Measurements from ENCODE around the gene CEACAM16. TPM values are rescaled to one million over a fixed set of nuclear protein-coding genes. Genes with fewer than 3 reads are reported as not detected.
A peak's percentile ranks its signal among the peaks of the same experiment; 100 is the strongest.

Gene CEACAM16
- total RNA-seq, 1 donor from 2014 or later, result not detected

GRCh38 chr19:44732235-44733014, 33.5 kb downstream of the CEACAM16 start:
- Mint-ChIP-seq H3K27me3 (peaks cover 9% of the 10 kb centered on the region), H3K9me3 (no peaks in the 10 kb centered on the region), H3K36me3 (ENCODE audit: low read depth) (no peaks in the 10 kb centered on the region), H3K4me3 (no peak overlapping the region), H3K27ac (no peak overlapping the region), H3K4me1 (peaks cover 18% of the 10 kb centered on the region)
- no peak for DNase-seq
- intact Hi-C loops (cut with micrococcal nuclease), result no loop called here

DNA sequence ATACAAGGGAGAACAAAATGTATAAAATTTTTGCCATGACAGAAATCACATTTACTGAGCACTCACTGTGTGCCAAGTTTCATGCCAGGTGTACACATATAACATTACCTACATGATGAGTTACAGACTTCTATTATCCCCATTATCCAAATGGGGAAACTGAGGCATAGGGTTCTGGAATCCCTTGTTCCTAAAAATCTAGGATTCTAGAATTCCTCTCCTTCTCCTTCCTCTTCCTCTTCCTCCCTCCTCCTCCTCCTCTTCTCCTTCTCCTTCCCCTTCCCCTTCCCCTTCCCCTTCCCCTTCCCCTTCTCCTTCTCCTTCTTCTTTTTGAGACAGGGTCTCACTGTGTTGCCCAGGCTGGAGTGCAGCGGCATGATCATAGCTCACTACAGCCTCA, 35.4 kb downstream of the CEACAM16 start:
- Mint-ChIP-seq H3K27ac (no peak overlapping the region), H3K36me3 (ENCODE audit: low read depth) (no peaks in the 10 kb centered on the region), H3K27me3 (peaks cover 11% of the 10 kb centered on the region), H3K4me3 (no peak overlapping the region), H3K9me3 (no peaks in the 10 kb centered on the region), H3K4me1 (peaks cover 19% of the 10 kb centered on the region)
- intact Hi-C loops (cut with micrococcal nuclease), result no loop called here
- DNase-seq, result no peak

DNA sequence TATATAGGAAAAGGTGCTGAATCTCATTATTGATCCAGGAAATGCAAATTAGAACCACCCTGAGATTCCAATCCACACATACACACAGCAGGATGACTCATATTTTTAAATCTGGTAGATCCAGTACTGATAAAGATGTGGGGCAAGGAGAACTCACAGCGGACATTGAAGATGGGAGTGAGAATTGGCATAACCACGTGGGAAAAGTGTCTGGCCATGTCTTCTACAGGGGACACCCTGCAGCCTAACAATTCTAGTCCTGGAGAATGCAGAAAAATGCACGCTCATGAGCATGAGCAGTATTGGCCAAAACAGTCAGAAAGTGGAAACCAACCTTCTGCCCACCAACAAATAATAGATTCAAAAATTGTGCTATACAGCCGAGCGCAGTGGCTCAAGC, 36.1 kb downstream of the CEACAM16 start:
- H3K27ac Mint-ChIP-seq, result no peak overlapping the region
- intact Hi-C loops (cut with micrococcal nuclease), result no loop called here
- no peaks in the 10 kb centered on the region for H3K9me3 Mint-ChIP-seq
- DNase-seq, result no peak
- H3K4me1 Mint-ChIP-seq, result peaks cover 19% of the 10 kb centered on the region
- no peaks in the 10 kb centered on the region for H3K36me3 Mint-ChIP-seq (ENCODE audit: low read depth)
- H3K4me3 Mint-ChIP-seq, result no peak overlapping the region
- H3K27me3 Mint-ChIP-seq, result peaks cover 9% of the 10 kb centered on the region

DNA sequence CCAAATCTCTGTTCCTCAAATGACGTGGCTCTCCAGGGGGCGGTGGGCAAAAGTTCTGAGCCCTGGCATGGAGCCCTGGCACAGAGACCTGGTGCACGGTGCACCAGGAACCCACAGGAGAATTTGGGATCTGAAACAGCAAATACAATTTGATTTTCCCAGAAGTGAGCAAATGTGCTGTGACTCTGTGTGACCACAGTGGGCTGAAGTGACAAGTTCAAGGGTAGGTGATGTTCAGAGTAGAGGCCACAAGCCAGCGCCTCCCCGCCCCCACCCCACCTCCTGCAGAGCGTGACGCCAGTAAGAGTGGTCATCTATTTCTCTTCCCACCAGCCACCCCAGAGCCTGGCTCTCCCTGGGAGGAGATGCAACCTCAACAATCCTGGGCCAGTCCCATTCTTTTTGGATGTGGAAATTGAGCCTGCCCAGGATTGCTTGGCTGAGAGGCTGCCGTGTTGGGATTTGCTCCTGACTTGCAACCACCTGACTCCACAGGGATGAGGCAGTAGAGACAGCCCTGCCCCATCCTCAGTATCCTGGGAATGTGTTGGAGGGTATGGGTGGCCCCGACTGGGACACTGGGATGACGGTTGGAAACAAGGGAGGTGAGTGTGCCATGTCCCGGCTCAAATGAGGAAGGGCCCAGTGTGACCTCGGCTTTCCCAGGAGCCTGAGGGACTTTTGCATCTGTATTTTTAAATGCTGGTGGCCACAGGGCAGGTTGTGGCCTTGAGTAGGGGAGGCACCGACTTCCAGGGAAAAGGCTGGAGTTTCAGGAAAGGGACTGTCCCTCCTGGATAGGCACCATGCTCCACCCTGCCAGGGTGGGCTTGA, 38.5 kb downstream of the CEACAM16 start:
- H3K36me3 Mint-ChIP-seq (ENCODE audit: low read depth), result no peaks in the 10 kb centered on the region
- H3K27me3 Mint-ChIP-seq, result peaks cover 9% of the 10 kb centered on the region
- H3K4me3 Mint-ChIP-seq, result no peak overlapping the region
- peaks cover 19% of the 10 kb centered on the region for H3K4me1 Mint-ChIP-seq
- DNase-seq, result peak; percentile 52
- intact Hi-C loops (cut with micrococcal nuclease), result no loop called here
- peak overlapping the region; percentile 25 for H3K27ac Mint-ChIP-seq
- H3K9me3 Mint-ChIP-seq, result no peaks in the 10 kb centered on the region

GRCh38 chr19:44738136-44738535, 39.2 kb downstream of the CEACAM16 start:
- no peaks in the 10 kb centered on the region for H3K36me3 Mint-ChIP-seq (ENCODE audit: low read depth)
- H3K27me3 Mint-ChIP-seq, result peaks cover 9% of the 10 kb centered on the region

GRCh38 chr19:44738603-44739558, 39.9 kb downstream of the CEACAM16 start:
- H3K4me3 Mint-ChIP-seq, result no peak overlapping the region
- peaks cover 9% of the 10 kb centered on the region for H3K27me3 Mint-ChIP-seq
- peaks cover 22% of the 10 kb centered on the region for H3K4me1 Mint-ChIP-seq
- H3K36me3 Mint-ChIP-seq (ENCODE audit: low read depth), result no peaks in the 10 kb centered on the region
- H3K9me3 Mint-ChIP-seq, result no peaks in the 10 kb centered on the region
- intact Hi-C loops (cut with micrococcal nuclease), result no loop called here
- no peak overlapping the region for H3K27ac Mint-ChIP-seq
- no peak for DNase-seq

More at GRCh38 chr19:44738136-44738535, 39.2 kb downstream of the CEACAM16 start:
- no peak overlapping the region for H3K4me3 Mint-ChIP-seq
- no peaks in the 10 kb centered on the region for H3K9me3 Mint-ChIP-seq
- H3K4me1 Mint-ChIP-seq, result peaks cover 22% of the 10 kb centered on the region
- no peak overlapping the region for H3K27ac Mint-ChIP-seq
- intact Hi-C loops (cut with micrococcal nuclease), result no loop called here
- DNase-seq, result no peak

GRCh38 chr19:44740351-44740824, 41.4 kb downstream of the CEACAM16 start:
- Mint-ChIP-seq H3K4me3 (no peak overlapping the region), H3K36me3 (ENCODE audit: low read depth) (no peaks in the 10 kb centered on the region), H3K4me1 (peaks cover 16% of the 10 kb centered on the region), H3K9me3 (no peaks in the 10 kb centered on the region), H3K27ac (no peak overlapping the region), H3K27me3 (peaks cover 4% of the 10 kb centered on the region)
- intact Hi-C loops (cut with micrococcal nuclease), result no loop called here
- no peak for DNase-seq

DNA sequence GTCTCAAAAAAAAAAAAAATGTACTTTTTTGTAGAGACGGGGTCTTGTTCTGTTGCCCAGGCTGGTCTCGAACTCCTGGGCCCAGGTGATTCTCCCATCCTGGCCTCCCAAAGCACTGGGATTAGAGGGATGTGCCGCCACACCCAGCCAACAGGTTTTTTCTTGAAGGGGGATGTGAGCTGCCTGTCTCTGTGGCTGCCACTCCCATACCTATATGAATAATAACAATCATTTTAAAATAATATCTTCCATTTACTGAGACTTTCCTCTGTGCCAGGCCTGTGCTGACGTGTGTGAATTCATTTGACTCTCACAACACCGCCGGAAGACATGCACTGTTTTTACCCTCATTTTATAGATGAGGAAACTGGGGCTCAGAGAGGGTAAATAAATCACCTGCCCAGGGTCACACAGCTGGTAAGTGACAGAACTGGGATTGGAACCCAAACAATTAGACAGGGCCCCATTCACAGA, 42.3 kb downstream of the CEACAM16 start:
- Mint-ChIP-seq H3K36me3 (ENCODE audit: low read depth) (no peaks in the 10 kb centered on the region), H3K9me3 (no peaks in the 10 kb centered on the region), H3K4me3 (no peak overlapping the region), H3K27me3 (peaks cover 6% of the 10 kb centered on the region), H3K4me1 (peaks cover 25% of the 10 kb centered on the region), H3K27ac (no peak overlapping the region)
- no peak for DNase-seq
- intact Hi-C loops (cut with micrococcal nuclease), result no loop called here

DNA sequence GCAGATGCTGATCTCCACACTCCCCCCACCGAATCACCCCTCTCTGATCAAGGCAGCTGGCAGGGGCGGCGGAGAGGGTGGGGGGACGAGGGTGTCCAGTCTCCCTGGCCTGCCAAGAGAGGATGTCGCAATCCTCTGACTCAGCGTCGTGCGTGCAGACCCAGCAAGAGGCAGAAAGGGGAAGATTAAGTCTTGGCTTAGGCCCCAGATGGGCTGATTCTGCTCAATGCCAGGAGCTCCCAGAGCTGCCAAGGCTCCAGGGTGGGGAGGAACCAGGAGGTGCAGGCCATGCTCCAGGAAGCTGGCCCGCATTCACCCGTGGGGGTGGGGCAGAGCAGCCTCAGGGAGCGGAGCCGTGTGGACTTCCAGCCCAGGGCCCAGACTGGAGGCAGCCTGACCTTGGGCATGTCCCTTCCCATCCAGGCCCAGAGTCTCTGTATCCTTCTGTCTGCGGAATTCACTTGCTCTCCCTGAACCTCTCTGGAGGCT, 42.9 kb downstream of the CEACAM16 start:
- Mint-ChIP-seq H3K9me3 (no peaks in the 10 kb centered on the region), H3K27me3 (peaks cover 8% of the 10 kb centered on the region), H3K4me3 (no peak overlapping the region), H3K27ac (peak overlapping the region; percentile 37), H3K4me1 (peaks cover 31% of the 10 kb centered on the region), H3K36me3 (ENCODE audit: low read depth) (no peaks in the 10 kb centered on the region)
- no peak for DNase-seq
- intact Hi-C loops (cut with micrococcal nuclease), result no loop called here

DNA sequence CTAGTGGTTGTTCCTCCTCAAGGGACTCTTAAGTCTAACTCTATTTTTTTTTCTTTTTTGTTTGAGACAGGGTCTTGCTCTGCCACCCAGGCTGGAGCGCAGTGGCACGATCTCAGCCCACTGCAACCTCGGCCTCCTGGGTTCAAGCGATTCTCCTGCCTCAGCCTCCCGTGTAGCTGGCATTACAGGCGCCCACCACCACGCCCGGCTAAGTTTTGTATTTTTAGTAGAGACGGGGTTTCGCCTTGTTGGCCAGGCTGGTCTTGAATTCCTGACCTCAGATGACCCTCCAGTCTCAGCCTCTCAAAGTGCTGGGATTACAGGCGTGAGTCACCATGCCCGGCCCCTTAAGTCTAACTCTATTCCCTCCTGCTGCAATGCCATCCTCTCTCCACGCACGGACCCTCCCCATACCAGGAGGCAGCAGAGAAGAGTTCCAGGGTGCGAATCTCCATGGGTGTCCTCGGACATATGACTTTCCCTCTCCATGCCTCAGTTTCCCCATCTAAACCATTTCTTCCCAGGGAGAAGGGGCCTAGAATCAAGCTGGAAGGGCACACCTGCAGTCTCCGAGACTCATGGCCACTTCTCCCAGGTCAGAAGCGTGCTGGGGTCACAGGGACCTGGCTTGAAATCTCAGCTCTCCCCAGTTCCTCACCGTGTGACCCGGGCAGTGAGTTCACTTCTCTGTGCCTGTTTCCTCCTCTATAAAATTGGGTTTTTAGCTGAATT, 43.5 kb downstream of the CEACAM16 start:
- intact Hi-C loops (cut with micrococcal nuclease), result no loop called here
- Mint-ChIP-seq H3K27ac (peak overlapping the region; percentile 20), H3K4me1 (peaks cover 30% of the 10 kb centered on the region)

GRCh38 chr19:44744871-44745332, 46.0 kb downstream of the CEACAM16 start:
- peaks cover 4% of the 10 kb centered on the region for H3K27me3 Mint-ChIP-seq
- peak overlapping the region; percentile 15 for H3K27ac Mint-ChIP-seq
- H3K36me3 Mint-ChIP-seq (ENCODE audit: low read depth), result peaks cover 14% of the 10 kb centered on the region
- no peak overlapping the region for H3K4me3 Mint-ChIP-seq
- H3K4me1 Mint-ChIP-seq, result peaks cover 33% of the 10 kb centered on the region
- H3K9me3 Mint-ChIP-seq, result no peaks in the 10 kb centered on the region
- no peak for DNase-seq
- intact Hi-C loops (cut with micrococcal nuclease), result no loop called here

More for the DNA sequence above, 43.5 kb downstream of the CEACAM16 start:
- Mint-ChIP-seq H3K27me3 (peaks cover 6% of the 10 kb centered on the region), H3K9me3 (no peaks in the 10 kb centered on the region), H3K36me3 (ENCODE audit: low read depth) (no peaks in the 10 kb centered on the region), H3K4me3 (no peak overlapping the region)
- DNase-seq, result no peak

GRCh38 chr19:44745341-44745831, 46.4 kb downstream of the CEACAM16 start:
- intact Hi-C loops (cut with micrococcal nuclease), result no loop called here
- Mint-ChIP-seq H3K27ac (peak overlapping the region; percentile 94), H3K4me3 (no peak overlapping the region), H3K4me1 (peaks cover 35% of the 10 kb centered on the region), H3K36me3 (ENCODE audit: low read depth) (peaks cover 18% of the 10 kb centered on the region), H3K27me3 (peaks cover 4% of the 10 kb centered on the region), H3K9me3 (no peaks in the 10 kb centered on the region)
- no peak for DNase-seq
